NCI-H146 (cell line): ENCODE data around the gene RPGR.

Experiments used
- DNase-seq: peaks from one replicate; lab custom pipeline; 2025; lab: John Stamatoyannopoulos, UW

Gene RPGR, protein sequence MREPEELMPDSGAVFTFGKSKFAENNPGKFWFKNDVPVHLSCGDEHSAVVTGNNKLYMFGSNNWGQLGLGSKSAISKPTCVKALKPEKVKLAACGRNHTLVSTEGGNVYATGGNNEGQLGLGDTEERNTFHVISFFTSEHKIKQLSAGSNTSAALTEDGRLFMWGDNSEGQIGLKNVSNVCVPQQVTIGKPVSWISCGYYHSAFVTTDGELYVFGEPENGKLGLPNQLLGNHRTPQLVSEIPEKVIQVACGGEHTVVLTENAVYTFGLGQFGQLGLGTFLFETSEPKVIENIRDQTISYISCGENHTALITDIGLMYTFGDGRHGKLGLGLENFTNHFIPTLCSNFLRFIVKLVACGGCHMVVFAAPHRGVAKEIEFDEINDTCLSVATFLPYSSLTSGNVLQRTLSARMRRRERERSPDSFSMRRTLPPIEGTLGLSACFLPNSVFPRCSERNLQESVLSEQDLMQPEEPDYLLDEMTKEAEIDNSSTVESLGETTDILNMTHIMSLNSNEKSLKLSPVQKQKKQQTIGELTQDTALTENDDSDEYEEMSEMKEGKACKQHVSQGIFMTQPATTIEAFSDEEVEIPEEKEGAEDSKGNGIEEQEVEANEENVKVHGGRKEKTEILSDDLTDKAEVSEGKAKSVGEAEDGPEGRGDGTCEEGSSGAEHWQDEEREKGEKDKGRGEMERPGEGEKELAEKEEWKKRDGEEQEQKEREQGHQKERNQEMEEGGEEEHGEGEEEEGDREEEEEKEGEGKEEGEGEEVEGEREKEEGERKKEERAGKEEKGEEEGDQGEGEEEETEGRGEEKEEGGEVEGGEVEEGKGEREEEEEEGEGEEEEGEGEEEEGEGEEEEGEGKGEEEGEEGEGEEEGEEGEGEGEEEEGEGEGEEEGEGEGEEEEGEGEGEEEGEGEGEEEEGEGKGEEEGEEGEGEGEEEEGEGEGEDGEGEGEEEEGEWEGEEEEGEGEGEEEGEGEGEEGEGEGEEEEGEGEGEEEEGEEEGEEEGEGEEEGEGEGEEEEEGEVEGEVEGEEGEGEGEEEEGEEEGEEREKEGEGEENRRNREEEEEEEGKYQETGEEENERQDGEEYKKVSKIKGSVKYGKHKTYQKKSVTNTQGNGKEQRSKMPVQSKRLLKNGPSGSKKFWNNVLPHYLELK

DNA sequence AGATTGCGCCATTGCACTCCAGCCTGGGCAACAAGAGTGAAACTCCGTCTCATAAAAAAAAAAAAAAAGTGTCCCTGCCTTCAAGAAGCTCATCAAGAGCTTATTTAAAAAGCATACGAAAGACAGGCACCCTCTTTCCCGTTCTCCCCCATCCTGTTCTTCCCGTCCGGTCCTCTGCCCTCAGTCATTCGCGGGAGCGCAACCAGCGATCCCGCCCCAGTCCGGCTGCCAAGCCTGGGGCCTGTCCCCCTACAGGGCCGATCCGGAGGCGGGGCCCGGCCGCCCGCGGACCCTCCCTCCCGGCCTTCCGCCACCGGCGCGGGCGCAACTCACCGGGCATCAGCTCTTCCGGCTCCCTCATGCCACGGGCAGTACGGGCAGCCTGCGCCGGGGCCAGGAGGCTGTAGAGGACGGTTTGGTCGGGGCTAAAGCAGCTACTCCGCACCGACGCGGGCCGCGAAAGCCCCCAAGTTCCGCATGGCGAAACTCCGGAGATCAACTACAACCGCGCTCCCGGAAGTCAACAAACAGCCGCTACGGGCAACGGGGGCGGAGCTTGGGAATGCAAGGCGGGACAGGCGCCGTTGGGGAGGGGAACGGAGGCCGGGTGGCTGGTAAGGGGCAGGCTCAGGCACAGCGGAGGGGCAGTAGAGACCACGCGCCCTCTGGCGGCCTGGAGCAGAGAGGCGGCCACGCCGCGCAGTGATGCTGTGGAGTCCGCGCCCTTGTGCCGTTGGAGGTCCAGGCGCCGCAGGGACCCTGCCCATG, at the start of gene RPGR:
TSS of gene RPGR (minus strand) at position 503 of the 768 bp plus-strand sequence. CDS start at position 361, 142 bp downstream.
- peak; percentile 91 for DNase-seq

DNA sequence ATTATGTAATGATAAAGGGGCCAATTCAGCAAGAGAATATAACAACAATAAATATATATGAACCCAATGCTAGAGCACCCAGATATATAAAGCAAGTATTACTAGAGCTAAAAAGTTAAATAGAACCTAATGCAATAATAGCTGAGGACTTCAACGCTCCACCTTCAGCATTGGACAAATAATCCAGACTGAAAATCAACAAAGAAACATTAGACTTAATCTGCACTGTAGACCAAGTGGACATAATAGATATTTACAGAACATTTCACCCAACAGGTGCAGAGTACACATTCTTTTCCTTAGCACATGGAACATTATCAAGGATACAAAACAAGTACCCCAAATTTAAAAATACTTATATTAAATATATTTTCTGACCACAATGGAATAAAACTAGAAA, 49.4 kb upstream of the RPGR start:
- no peak for DNase-seq

DNA sequence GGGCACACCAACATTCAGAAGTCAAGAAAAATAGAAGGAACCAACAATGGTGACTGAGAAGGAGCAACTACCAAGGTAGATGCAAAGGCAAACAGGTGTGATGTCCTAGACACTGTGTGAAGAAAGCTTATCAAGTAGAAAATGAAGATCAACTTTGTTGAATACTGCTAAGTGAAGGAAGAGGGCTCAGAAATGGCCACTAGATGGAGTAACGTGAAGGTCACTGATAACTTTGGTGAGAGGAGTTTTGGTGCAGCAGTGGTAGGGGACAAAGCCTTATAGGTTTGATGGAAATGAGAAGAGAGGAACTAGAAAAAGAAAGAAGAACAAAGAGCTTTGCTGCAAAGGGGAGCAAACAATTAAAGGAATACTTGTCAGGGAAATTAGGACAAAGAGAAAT, 48.6 kb upstream of the RPGR start:
- no peak for DNase-seq

DNA sequence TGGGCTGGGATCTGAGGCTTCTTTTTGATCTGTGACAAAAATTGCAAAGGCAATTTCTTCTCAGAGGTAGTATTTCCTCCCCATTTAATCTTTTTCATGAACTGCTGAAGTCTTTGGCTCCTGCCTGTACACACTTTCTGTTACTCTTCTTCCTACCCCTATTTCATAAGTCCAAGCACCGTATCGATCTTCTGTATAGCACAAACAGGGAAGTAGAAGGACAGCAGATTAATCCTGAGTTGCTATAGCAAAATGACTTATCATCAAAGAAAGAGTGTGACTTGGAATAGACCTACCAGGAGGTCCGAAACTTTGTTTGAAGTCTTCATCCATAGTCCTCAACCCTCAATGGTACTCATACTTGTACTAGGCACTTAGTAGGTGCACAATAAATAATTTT, 47.1 kb upstream of the RPGR start:
- DNase-seq = no peak

DNA sequence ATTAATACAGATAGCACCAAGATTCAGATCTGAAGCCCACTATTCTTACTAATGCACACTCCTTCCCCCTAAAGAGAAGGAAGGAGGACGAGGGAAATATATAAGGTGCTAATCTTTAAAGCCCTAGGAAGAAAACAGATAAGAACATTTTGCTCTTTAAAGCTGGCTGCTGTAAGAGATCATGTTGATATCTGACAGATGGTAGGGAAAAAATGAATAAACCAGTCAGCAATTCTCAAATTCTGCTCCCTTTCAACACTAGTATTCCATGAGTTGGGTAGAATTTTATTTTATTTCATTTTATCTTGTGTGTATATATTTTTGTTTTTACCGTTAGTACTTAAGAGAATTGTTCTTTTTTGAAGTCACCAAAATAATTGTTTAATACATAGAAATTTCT, 44.3 kb upstream of the RPGR start:
- DNase-seq = no peak

DNA sequence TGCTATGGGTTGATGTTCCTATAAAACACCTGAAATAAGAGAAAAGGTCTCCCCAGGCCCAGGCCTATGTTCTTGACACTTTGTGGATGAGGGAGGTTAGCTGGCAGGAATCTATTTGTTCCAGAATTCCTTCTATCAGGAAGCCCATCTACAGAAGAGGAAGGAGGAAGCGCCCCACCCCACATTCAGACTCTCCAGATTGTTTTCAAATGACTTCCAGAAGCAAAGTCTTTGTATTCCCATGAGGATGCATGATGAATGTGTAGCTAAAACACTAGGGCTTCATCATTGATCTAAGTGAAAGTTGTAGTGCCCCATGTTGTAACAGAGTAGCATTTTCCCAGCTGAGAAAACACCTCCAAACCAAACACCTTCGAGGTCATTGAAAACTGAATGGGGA, 41.5 kb upstream of the RPGR start:
- DNase-seq = no peak

DNA sequence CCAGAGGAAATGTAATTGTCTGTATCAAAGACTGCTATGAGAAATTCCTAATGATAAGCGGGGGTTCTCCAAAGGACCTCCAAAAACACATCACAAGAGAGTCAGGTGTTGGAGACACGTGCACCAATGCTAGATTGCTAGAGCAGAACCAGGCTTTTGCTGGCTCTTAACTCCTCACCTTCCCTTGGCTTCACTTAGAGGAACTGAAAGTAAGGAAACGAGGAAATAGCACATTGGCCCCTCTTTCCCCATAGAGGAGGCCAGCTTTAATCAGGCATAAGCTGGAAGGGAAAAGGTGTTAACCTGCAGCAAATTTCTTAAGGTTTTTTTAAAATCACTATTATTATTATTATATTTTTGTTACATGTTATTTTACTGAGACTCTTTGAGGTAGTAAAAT, 38.6 kb upstream of the RPGR start:
- DNase-seq = no peak

DNA sequence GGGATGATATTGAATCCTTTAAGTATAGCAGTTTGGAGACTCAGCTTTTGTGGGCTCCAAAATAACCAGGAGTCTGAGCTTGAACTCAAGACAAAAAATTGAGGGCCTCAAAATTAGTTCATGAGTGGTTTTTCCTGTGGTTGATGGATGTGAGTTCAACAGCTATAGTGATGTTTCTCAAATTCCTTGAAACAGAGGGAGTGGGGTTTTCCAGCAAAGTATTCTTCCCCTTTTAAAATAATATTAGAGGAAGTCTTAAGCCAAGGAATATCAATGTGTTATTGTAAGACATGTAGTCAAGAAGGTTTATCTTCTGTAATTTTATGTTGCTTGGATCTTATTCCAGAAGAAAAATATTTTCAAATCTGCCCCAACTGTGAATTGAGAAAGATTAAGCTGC, 35.7 kb upstream of the RPGR start:
- no peak for DNase-seq

DNA sequence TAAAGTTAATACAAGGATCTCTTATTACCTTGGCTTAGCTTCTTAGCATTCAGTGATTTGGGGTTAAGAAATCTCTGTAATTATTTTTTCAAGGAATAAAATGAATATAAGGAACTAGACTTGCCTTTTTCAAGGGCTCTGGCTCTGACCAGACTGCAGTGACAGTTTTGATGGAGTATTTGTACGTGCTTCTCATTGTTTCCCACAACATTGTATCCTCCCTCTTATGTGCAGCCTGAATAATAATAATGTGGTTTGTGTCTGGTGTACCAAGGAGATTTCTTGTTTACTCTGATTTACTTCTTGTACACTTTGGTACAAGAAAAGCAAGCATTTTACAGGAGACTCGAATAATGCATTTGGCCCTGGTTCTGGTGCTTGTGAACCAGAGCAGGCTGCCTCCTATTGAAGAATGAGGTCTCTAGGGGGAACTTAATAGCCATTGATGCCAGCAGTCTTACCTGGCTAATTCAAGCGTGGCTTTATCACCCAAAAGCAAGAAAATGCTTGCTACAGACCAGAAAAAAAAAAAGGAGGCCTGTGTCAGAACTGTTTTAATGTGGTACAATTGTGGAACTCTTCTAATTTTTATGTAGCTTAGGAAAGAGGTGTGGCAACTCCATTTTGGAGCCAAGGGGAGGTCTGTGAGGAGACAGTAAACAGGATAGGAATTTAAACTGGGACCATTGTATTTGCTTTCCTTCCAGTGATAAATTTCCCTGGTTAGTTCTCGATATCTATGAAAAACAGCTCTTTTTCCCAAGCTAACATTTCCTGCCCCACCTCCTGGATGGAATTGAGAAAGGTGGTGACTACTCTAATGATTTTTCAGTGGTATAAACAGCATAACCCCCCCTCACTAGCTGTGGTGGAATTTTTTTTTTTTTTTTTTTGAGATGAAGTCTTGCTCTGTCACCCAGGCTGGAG, 30.7 kb upstream of the RPGR start:
- DNase-seq = no peak

DNA sequence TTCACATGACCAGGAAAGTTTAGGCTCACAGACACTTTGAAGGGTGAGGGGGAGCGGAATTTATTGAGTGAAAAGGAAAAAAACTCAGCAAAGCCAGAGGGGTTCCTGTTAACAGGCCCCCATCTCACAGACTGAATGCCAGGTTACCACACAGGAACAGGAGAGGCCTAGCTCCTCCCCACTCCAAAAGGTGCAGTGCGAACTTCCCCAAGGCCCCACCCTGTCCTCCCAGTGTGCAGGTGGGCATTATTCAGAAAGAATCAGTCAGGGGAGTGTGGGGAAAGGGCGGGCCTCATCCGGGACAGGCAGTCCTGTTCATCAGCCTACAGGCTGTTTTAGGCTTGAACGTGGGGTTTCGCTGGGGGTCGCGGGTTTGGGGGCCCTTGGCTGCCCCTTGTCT, 29.1 kb upstream of the RPGR start:
- DNase-seq = no peak

DNA sequence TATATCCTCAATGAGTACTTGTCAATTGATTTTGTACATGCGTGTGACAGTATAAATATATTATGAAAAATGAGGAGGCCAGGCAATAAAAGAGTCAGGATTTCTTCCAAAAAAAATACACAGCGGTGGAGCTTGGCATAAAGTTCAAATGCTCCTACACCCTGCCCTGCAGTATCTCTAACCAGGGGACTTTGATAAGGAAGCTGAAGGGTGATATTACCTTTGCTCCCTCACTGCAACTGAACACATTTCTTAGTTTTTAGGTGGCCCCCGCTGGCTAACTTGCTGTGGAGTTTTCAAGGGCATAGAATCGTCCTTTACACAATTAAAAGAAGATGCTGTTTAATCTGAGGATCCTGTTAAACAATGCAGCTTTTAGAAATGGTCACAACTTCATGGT, 25.1 kb upstream of the RPGR start, which contains the start of gene OTC:
TSS of gene OTC (plus strand) at position 243 of the 400 bp plus-strand sequence. CDS start at position 336, 93 bp downstream.
- DNase-seq = no peak

DNA sequence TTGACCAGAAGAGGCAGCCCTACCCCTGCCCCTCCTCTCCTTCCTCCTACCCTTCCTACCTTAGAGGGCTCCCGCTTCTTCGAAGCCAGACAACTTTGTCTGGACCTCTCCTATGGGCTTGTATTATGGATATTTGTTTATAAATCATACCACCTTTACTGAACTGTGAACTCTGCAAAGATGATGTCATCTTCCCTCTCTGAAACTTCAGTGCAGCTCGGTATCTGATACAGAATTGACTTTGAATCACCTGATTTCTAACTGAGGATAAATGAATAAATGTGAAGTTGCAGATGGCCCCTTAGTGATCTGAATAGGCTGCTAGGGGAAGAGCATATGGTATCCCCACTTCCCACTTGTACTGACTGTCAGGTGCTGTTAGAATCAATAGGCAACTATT, 24.0 kb upstream of the RPGR start:
- DNase-seq = no peak

DNA sequence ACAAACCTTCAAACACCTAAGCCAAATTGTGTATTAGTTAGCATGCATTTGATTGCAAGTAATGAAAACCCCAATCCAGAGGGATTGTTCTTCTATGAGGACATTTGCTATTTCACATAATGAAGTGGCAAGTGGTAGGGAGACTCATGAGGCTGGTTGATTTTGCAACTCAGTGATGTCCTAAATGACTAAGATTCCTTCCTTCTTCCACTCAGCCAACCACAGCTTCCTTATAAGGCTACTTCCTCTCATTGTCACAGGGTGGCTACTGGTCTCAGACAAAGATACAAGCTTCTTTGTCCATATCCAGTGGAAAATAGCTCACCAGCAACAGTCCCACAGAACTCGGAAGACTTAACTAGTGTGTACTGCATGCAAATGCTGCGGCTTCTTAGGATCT, 19.8 kb upstream of the RPGR start:
- no peak for DNase-seq

DNA sequence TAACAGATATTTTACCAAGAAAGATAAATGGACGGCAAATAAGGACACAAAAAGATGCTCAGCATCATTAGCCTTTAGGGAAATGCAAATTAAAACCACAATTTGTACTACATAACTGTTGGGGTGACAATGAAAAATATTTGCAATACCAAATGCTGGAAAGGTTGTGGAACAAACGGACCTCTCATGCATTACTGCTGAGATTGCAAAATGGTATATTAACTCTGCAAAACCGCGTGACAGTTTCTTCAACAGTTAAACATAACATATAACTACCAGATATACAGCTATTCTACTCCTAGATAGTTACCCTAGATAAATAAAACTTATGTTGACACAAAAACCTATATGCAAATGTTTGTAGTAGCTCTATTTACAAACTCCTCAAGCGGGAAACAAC, 18.8 kb upstream of the RPGR start:
- no peak for DNase-seq

DNA sequence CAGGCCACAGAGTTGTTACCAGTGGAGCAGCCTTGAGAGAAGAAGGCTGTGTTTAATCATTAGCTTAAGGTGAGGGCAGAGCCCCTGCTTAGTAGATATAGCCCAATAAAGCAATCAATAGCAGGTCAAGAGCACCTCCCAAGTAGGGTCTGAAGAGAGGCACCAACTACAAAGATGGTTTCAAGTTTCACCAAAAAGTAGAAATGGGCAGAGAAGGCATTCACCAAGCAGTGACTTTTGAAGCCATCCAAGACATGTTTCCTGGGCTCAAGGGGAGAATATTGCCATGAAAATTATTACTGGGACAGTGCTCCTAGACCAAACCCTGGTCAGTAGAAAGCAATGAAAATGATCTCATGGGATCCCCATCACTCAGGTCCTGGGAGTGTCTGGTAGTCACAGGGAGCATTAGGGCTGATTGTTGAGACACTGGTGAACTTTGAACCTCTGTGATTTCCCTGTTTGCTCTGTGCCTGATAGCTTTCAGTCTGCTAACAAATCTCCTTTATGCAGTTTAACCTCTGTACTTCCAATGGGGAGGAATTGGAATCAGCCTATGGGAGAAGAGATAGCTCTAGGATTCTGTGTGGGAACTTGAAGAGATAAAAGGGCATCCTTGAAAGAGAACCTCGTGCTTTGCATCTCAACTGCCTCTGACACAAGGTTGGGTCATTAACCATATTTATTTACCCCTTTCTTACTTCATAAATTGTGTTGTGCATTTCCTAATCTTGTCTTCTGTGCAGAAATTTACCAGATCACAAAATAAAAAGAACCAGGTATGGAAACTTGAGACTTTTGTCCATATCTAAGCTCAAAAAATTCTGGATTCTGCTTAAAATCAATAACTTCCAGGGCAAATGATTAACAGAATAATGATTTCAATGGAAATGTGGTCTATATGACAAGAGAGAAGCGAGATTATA, 15.8 kb upstream of the RPGR start:
- no peak for DNase-seq

DNA sequence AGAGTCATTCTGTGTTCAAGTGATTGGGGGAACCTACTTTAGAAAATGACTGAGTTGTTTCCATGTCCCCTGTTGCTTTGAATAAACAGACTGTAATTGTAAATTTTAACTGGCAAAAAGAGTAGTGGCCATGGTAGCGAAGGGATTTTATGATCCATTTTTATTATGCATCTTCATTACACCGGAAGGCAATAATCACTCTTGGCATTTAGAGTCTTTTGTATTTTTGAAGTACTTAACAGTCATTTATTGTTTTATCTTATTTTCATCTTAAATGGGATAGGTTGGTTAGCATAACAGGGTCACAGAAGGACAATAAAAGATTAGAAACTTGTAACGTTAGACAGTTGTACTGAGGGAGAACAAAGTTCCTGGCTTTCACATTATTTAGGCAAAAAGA, 14.1 kb upstream of the RPGR start:
- DNase-seq = no peak

DNA sequence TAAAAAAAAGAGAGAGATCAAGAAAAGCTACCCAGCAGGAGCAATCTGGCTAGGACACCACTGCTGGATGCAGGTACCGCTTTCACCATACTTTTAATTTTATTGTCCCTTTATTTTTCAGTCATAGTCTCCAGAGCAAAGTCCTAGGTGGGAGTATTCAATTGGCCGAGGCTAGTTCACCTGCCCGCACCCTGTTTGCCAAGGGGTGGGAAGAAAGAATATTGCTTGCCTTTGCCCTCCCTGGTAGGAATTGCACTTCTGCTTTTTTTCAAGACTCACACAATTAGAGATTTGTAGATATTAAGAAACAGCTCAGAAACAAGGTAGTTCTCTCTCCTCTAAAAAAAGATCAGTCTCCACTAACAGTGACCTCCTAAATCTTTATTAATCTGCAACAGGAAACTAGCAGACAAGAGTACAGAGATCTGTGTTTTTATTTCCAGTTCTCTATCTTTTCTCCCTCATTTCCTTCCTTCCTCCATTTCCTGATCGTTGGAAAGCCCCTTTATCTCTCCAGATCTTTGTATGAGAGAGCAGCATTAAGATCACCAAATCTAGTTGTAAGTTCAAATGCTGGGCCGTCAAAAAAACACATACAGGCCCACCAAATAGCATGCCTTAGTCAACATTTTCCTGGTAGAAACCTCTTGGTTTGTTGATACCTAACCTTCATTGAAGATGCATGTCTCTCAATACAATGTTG, 9.4 kb upstream of the RPGR start:
- no peak for DNase-seq

DNA sequence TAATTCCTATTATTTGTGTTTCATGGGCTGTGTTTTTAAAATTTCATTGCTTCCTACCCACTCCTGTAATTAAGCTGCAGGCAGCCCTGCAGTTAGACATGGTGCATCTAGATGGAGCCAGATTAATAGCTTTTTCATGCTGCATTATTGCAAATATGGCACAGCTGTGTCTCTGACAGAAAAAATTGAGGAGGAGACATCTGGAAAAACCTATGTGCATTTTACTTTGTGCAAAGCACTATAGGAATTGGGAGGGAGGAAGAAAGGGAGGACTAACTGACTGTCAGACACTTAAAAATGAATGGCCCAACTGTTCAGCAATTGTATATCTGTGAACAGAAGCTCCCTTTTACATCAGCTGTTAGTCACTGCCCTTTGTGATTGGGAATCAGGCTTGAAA, 8.1 kb upstream of the RPGR start:
- no peak for DNase-seq

DNA sequence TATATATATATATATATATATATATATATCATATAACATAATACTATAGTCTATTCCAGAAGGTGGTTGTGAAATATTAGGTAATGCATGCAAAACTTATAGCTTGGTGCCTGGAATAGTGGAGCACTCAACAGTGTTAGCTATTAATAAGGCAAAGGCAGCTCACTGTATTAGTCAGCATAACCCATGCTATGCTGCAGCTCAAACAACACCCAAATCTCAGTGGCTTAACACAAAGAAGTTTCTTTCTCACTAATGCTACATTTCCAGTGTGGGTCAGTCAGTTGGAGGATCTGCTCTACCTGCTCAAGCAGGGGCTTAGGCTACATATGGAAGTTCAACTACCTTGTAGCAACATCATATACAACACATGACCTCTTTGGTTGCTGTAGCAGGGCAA, 5.2 kb upstream of the RPGR start:
- no peak for DNase-seq
